Effector CD8-positive, alpha-beta T cell (primary cell): ENCODE results near the gene PTBP2.

Source experiments
- DNase-seq: peaks from one replicate; lab custom pipeline; 2025; lab: John Stamatoyannopoulos, UW
- total RNA-seq, 4 experiments: gene quantifications; one replicate each; lab custom pipeline; 2026; lab: John Stamatoyannopoulos, UW

Gene PTBP2
- 34.1 to 58.3 (median 41.3) reads per million in 4 experiments for total RNA-seq

- DNase-seq: peak; percentile 71
Observed at GRCh38 chr1:96721416-96722160, at the start of gene PTBP2. TSS of gene PTBP2 (plus strand) at chr1:96721784. CDS start at chr1:96721865, 81 bp downstream.

GRCh38 chr1:96674915-96675314 lies 46.7 kb upstream of the PTBP2 start:
- DNase-seq: no peak

- no peak for DNase-seq
Observed at GRCh38 chr1:96682056-96682455, 39.5 kb upstream of the PTBP2 start.

GRCh38 chr1:96683931-96684330 lies 37.7 kb upstream of the PTBP2 start:
- no peak for DNase-seq

- DNase-seq: no peak
Observed at GRCh38 chr1:96684744-96685143, 36.8 kb upstream of the PTBP2 start.

GRCh38 chr1:96688767-96689166 lies 32.8 kb upstream of the PTBP2 start:
- no peak for DNase-seq

- DNase-seq: no peak
Observed at GRCh38 chr1:96695954-96696353, 25.6 kb upstream of the PTBP2 start.

GRCh38 chr1:96698342-96698983 lies 23.1 kb upstream of the PTBP2 start:
- no peak for DNase-seq

GRCh38 chr1:96703186-96703585 lies 18.4 kb upstream of the PTBP2 start:
- no peak for DNase-seq

- DNase-seq: no peak
Observed at GRCh38 chr1:96707023-96707422, 14.6 kb upstream of the PTBP2 start.

- DNase-seq: no peak
Observed at GRCh38 chr1:96708482-96708881, 13.1 kb upstream of the PTBP2 start.

GRCh38 chr1:96710708-96711477 lies 10.7 kb upstream of the PTBP2 start:
- no peak for DNase-seq

- no peak for DNase-seq
Observed at GRCh38 chr1:96713649-96714048, 7.9 kb upstream of the PTBP2 start.

GRCh38 chr1:96714881-96715280 lies 6.7 kb upstream of the PTBP2 start:
- DNase-seq: no peak

- DNase-seq: no peak
Observed at GRCh38 chr1:96715482-96715881, 6.1 kb upstream of the PTBP2 start.

- DNase-seq: no peak
Observed at GRCh38 chr1:96721053-96721415, 550 bp upstream of the PTBP2 start.

GRCh38 chr1:96722161-96722922 lies 758 bp downstream of the PTBP2 start:
- DNase-seq: peak; percentile 57

GRCh38 chr1:96722958-96723357 lies 1.4 kb downstream of the PTBP2 start:
- no peak for DNase-seq

GRCh38 chr1:96723377-96723776 lies 1.8 kb downstream of the PTBP2 start:
- DNase-seq: no peak

GRCh38 chr1:96723936-96724335 lies 2.4 kb downstream of the PTBP2 start:
- no peak for DNase-seq

- DNase-seq: no peak
Observed at GRCh38 chr1:96727860-96728259, 6.3 kb downstream of the PTBP2 start.
